Right lung (tissue), 5 donors: ENCODE data around the gene GHITM. TPM values are rescaled to one million over a fixed set of nuclear protein-coding genes. Genes with fewer than 3 reads are reported as not detected.
"Not testable (repeated sequence)": the region's sequence is repeated elsewhere in the genome, so short reads cannot be mapped to it uniquely, and the experiment has no call there.

Source experiments
- DNase-seq, 2 donors: peaks; one replicate each; pipeline ENCODE4 v3.0.0-alpha.2; 2013
- polyA plus RNA-seq, 5 donors: library from polyadenylated mRNA; unstranded; fragments of 120-200 nt; gene quantifications; one replicate each; pipeline versions ENCODE4 v1.2.1 to v1.2.3, GENCODE V29; 2013; ENCODE audit warnings: inconsistent platforms in 1 of 5, low replicate concordance in 1 of 5; ENCODE audit not compliant: insufficient read length in 5 of 5, insufficient read depth in 1 of 5

The GHITM gene
- polyA plus RNA-seq, 5 donors: 109 to 136 (median 122) TPM

DNA sequence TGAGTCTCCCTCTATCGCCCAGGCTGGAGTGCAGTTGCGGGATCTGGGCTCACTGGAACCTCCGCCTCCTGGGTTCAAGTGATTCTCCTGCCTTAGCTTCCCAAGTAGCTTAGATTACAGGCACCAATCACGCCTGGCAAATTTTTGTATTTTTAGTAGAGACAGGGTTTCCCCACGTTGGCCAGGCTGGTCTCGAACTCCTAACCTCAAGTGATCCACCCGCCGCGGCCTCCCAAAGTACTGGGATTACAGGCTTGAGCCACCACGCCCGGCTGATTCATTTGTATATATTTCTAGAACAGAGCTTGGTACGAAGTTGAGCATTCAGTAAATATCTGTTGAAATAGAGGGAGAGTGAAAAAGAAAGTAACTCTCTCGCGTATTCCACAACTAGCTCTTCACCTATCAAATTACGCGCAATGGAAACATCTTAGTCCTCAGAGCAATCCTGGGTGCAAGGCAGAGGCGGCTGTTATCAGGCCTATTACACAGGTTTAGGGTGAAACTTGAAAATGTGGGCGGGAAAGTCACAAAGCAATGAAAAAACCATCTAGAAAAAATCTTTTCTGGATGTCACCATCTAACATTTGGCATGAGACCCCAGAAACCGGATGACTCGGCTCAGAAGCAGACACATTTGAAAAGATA lies 707 bp upstream of the GHITM start:
- no peak for DNase-seq

- DNase-seq: no peak
Observed at GRCh38 chr10:84140036-84140379, 699 bp downstream of the GHITM start.

- DNase-seq: no peak
Observed at GRCh38 chr10:84147347-84147746, 8.0 kb downstream of the GHITM start.

DNA sequence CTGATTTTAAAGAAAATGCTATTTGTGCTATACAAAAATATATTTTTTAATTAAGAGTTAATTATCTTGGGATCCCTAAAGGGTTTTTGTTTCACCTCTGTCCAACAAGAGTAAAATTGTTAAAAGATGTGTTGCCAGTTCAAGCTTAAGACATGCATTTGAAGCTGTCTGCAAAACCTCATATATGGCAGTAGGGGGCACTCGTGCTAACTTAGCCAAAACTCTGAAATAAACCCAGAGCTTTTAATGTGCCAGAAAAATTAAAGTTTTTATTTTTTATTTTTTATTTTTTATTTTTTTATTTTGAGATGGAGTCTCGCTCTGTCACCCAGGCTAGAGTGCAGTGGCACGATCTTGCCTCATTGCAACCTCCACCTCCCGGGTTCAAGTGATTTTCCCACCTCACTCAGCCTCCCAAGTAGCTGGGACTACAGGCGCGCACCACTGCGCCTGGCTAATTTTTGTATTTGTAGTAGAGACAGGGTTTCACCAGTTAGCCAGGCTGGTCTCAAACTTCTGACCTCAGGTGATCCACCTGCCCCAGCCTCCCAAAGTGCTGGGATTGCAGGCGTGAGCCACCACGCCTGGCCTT lies 8.8 kb downstream of the GHITM start:
- DNase-seq: not testable (repeated sequence)

DNA sequence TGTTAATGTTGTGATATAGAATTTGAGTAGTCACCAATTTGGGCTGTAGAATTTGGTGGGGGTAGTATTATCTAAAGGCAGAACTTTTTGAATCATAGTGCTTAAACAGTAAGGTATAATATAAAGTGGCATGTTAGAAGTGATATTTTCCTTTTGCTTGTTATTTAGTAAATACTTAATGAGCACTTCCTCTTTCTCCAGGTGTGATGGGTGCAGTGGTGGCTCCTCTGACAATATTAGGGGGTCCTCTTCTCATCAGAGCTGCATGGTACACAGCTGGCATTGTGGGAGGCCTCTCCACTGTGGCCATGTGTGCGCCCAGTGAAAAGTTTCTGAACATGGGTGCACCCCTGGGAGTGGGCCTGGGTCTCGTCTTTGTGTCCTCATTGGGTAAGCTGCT lies 10.5 kb downstream of the GHITM start:
- DNase-seq: no peak

DNA sequence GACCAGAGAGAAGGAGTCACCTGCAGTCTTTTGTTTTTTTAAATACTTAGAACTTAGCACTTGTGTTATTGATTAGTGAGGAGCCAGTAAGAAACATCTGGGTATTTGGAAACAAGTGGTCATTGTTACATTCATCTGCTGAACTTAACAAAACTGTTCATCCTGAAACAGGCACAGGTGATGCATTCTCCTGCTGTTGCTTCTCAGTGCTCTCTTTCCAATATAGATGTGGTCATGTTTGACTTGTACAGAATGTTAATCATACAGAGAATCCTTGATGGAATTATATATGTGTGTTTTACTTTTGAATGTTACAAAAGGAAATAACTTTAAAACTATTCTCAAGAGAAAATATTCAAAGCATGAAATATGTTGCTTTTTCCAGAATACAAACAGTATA lies 13.5 kb downstream of the GHITM start:
- no peak for DNase-seq

- no peak for DNase-seq
Observed at GRCh38 chr10:84155521-84155920, 16.2 kb downstream of the GHITM start.

DNA sequence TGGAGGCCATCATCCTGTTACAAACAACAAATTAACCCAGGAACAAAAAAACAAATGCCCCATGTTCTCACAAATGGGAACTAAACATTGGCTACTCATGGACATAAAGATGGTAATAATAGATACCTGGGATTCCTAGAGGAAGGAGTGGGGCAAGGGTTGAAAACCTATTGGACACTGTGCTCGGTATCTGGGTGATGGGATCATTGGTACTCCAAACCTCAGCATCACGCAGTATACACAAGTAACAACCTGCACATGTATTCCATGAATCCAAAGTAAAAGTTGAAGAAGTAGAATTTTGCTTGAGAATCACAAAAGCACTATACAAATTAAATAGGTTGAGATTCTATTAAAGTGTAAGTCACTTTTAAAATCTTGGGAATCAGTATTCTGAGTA lies 16.7 kb downstream of the GHITM start:
- no peak for DNase-seq

DNA sequence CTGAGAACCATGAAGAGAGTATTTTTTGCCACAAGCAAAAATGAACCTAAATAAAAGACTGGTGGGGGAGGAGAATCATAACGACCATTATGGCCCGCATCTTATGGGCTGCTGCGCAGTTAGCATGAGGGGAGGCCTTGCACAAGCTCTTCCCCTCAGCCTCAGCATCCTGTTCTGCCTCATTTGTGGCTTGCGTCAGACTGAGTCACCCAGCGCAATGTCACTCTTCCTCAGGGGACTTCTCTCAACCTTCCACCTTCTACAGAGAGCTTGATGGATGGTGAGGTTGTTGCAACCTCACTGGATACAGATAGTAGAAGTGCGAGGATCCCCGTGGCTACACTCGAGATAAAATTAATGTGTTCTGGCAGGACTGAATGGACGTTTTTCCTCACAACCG lies 17.5 kb downstream of the GHITM start:
- DNase-seq: no peak

DNA sequence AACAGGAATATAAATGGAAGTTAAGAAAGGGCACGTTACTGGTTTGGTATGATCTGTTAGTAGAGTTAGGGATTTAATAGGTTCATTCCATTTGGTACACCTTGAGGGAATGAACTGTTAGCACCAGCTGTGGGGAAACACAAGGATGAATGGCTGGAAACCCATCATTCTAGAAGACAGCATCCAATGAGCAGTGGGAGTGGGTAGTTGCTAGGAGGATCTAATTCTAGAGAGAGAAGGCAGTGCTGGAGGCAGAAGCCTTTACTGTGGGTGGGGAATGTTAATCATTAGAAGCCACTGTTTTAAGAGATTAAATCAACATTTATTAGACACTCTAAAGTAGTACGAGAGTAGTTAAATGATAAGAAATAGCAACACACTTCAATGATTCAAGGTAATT lies 18.8 kb downstream of the GHITM start:
- DNase-seq: no peak

- no peak for DNase-seq
Observed at GRCh38 chr10:84158550-84158949, 19.2 kb downstream of the GHITM start.

DNA sequence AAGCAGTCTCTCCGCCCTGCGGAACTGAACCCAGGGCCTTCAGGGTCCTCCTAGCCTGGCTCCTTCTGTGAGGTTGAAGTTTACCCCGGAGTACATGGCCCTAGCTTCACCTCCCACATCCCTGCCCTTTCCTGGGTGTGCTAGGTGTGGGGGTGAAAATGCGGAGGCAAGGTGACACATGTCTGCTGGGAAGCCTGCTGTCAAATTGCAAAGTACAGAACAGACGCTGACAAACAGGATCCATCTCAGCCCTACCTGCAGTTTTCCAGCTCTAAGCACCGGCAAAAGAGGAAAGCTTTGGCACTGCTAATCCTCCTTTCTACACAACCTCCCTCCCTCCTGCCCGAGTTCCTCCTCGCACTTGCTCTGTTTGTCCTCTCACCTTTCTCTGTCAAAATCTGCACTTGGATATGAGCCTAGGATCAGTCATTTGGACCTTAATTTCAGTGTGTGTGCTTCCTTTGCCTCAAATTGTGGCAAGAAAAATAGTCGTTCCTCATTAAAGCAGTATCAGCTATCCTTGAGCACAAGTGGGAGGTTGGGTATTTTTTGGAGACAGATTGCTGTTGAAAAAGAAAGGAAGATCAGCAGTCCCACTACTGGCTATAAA lies 19.9 kb downstream of the GHITM start:
- DNase-seq: no peak

- DNase-seq: no peak
Observed at GRCh38 chr10:84160663-84161362, 21.5 kb downstream of the GHITM start.

DNA sequence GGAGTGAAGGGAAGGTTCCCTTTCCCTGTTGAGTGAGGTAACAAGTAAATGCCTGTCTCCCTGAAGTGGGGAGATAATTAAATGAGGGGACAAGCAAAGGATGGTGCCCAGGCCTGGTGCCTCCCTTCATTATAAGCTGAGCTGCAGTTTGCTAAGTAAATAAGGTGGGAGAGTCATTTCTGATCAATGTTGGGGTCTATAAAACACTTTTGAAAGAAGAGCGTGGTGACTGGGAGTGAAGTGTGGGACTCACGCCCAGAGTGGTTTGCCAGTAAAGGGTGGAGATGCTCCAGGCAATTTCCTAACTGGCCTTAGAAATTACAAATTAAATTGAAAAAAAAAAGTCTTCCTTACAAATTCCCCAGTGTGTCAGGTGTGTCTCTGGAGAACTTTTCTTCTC lies 24.7 kb downstream of the GHITM start:
- DNase-seq: no peak

- no peak for DNase-seq
Observed at GRCh38 chr10:84164442-84164841, 25.1 kb downstream of the GHITM start.

DNA sequence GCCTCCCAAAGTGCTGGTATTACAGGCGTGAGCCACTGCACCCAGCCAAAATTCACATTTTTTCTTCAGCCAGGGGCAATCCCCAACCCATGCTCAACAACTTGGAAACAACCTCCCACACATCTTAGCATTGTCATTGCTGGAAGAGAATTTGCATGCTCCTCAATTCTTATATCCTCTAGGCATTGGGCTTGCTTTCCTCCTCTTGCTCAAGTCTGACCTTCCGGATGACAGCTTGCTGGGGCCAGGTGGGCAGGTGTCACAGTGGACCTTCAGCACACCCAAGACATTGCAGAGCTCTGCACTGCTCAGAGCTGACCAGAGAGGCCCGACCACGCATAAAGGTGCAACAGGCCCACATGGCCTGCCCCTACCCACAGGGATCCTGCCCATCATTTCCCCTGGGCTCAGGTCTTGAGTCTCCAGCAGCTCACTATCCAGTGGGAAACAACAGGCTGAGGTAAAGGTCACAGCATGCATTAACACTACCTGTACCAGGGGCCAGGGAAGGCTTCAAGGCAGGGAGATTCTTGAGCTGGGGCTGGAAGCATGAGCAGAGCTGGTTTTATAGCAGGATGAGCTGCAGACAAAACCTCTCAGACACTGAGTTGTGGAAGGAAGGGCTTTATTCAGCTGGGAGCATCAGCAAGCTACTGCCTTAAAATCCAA lies 27.4 kb downstream of the GHITM start:
- DNase-seq: no peak

GRCh38 chr10:84167289-84167653 lies 28.0 kb downstream of the GHITM start:
- not testable (repeated sequence) for DNase-seq

- not testable (repeated sequence) for DNase-seq
Observed at GRCh38 chr10:84168382-84168781, 29.1 kb downstream of the GHITM start.

DNA sequence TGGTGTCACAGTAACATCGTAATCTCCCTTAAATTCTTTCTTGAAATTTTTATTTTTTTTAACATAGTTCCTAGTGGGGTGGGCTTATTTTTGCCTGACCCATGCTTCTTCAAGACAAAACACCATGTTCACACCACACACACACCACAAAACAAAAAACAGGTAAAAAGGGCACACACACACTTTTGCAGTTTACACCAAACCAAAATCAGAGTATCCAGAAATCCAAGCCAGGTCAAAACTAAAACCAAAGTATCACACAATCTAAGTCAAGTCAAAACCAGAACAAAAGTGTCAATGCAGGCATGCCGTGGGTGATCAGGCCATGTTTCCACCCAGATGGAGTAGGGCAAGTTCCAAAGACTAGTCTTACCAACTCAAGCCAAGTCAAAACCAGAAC lies 31.9 kb downstream of the GHITM start:
- DNase-seq: not testable (repeated sequence)

DNA sequence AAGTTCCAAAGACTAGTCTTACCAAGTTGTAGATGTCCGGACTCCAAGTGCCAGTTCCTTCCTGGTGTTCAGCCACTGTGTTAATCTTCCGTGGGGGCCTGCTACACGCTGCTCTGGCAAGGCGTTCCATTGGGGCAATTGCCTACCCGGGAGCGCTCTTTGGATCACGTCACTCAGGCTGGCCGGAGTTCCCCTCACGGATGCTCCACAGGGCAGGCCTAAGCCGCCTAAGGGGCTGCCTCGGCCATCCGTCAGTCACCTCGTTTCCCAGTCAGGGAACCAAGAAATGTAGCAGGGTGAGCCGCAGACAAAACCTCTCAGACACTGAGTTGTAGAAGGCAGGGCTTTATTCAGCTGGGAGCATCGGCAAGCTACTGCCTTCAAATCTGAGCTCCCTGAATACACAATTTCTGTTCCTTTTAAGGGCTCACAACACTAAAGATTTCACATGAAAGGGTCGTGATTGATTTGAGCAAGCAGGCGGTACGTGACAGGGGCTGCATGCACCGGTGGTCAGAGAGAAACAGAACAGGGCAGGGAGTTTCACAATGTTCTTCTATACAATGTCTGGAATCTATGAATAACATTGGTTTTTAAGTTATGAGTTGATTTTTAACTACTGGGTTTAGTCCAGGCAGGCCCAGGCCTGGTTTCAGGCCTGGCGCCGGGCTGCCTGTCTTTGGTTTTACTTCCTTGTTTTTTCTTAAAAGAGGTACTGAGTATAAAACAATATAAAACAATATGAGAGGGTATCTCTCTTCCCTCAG lies 32.6 kb downstream of the GHITM start:
- DNase-seq: not testable (repeated sequence)

- DNase-seq: no peak
Observed at GRCh38 chr10:84172467-84173356, 33.4 kb downstream of the GHITM start.
